Activated naive CD4-positive, alpha-beta T cell treated with Interleukin-2 at 50 U/mL for 16 hours (primary cell): Measurements from ENCODE around the gene RAPGEF2.
A peak's percentile ranks its signal among the peaks of the same experiment; 100 is the strongest.

Experiments used
- DNase-seq: peaks from one replicate; pipeline ENCODE4 v3.0.0-alpha.2; 2020

The RAPGEF2 gene

GRCh38 chr4:159201168-159201567, 98.3 kb downstream of the RAPGEF2 start:
- DNase-seq: no peak

DNA sequence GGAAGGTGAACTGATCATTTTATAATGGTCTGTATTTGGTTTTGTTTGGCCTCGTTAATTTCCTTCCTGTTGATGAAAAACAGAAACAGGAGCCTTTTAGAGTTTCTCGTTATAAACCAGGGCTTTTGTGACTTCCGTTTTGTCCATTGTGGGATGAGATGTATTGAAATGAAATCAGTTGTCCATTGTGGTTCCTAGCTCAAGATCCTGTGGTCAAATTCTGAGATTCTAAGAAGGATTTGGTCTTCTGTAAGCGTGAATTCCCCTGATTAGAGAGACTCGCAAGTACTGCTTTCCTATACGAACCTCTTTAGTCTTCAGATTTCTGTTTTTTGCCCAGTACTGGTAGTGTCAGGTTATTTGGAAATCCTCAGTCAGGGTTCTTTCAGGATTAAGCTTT, 101.7 kb downstream of the RAPGEF2 start:
- no peak for DNase-seq

GRCh38 chr4:159205466-159205865, 102.6 kb downstream of the RAPGEF2 start:
- no peak for DNase-seq

DNA sequence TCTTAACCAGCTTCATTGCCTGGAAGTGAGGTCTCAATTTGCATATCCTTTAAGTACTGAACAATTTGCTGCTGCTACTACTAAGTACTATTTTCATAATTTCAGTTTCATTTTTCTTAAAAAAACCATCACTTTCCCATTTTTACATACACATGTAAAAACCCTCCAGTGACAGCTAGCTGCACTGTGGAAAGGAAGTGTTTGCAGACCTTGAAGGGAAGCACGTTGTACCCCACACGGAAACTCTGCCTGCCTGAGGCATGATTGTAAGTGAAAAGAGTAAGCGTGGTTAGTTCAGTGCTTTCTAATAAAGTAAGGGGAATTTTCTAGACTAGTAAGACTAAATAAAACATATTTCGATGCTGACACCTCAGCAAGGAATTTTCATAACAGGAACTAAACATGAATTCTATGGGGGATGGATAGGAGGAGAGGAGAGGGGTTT, 103.6 kb downstream of the RAPGEF2 start:
- DNase-seq: peak; percentile 50

DNA sequence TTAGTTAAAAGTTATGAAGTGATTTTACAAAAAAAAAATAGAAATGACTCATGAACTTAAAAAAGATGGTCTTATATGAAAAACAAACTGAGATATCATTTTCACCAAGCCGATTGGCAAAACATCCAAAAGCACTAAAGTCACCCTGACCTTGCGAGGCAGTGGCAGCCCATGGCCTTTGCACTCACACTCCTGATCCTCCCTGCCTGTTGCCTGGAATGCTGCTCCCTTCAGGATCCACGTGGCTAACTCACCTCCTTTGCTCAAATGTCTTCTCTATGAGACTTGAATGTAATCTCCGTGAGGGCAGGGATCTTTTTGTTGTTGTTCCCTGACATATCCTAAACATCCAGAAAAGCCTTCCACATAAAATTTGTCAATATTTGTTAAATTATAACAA, 106.4 kb downstream of the RAPGEF2 start:
- DNase-seq: no peak

DNA sequence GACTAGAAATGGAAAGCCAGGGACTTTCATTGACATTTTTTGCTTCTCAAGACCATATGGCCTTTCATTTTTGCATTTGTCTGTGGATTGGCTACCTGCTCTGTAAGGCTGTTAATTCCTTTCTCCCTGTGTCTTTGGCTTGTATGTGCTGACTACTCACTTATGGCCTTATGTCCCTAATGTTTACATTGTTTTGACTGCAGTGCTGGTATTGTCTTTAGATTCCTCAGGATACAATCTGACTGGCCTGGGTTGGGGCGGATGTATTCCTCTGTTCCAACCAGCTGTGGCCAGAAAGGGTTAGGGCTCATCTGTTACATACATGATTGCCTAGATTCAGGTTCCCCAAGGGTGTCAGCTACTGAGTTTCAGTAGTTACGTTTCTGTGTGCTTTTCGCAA, 108.1 kb downstream of the RAPGEF2 start:
- no peak for DNase-seq

DNA sequence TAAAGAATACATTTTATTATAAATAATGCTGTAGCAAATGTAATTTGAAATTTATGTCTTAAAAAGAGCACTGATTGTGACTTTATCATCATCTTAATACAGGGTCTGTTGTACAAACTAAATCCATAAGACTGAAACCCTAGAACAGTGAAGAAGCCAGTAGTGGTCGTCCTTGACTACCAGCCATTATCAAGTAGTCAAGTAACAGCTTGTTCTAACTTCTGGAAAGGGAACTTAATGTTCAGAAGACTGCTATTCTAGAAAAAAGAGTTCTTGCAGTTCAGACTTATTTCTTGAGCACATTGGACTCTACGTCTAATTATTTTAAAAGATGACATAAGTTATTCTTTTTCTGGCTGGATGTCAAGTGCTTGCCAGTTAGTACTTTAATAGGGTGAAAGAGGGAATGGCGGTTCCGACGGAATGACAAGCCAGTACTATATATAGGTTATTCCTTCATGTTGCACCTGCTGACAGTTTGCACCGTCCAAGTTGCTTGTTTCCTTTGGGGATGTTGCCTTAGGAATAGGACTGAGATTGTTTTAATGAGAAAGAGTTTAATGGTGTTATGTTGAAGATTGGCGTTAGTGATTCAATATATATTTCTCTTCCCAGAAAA, 109.9 kb downstream of the RAPGEF2 start:
- DNase-seq: no peak

DNA sequence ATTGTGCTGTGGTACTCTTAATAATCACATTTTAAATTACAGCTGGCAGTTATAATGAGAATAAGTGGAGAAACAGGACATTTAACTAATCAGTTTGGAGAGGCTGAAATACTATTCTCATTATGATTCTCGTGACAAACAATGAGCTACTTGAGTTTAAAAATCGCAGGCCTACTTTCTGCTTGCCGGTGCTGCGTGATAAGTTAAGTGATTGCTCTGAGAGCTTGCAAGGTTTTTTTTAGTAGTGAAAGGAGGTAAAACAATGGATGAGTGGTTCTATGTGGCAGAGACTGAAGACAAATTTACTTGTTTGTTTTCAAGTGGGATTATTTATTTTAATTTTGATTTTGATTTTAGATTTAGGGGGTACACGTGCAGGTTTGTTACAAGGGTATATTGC, 114.0 kb downstream of the RAPGEF2 start:
- no peak for DNase-seq

DNA sequence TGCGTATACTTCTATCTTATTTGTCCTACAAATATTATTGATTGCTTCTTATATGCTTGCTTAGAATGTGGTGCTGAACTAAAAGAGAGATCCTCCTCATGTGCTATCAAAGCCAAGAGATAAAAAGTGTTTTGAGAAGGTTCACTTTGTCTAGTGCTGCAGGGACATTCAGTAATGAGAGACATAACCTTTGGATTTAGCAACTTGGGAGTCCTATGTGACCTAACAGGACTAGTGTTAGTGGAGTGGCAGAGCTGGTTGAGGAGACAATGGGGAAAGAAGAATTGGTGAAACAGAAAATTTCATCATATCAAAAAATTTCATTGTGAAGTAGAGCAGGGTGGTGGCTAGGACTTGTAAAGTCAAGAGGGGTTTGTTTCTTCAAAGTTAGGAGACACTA, 117.0 kb downstream of the RAPGEF2 start:
- DNase-seq: no peak

DNA sequence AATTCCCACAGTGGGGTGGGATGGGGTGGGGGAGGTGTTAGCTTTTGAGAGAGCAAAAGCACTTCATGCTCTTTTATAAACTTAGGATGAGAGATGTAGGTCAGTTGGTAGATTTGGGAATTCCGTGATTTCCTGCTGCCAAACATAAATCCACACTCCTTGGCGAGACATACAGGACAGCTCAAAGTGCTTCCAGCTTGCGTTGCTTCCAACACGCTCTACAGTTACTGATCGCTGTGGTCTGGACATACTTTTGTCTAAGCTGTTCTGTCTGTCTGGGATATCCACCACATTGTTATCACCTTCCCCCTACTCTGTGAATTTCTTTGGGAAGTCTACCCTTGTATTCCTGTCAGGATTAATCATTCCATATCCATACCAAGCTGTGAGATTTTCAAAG, 117.5 kb downstream of the RAPGEF2 start:
- DNase-seq: no peak

- no peak for DNase-seq
These were observed 118.4 kb downstream of the RAPGEF2 start for GRCh38 chr4:159221280-159221679.

GRCh38 chr4:159222043-159222552, 119.2 kb downstream of the RAPGEF2 start:
- DNase-seq: no peak

- DNase-seq: no peak
These were observed 121.5 kb downstream of the RAPGEF2 start for GRCh38 chr4:159224408-159224807.

GRCh38 chr4:159227378-159227777, 124.5 kb downstream of the RAPGEF2 start:
- DNase-seq: no peak

GRCh38 chr4:159227984-159228383, 125.1 kb downstream of the RAPGEF2 start:
- no peak for DNase-seq

- no peak for DNase-seq
These were observed 126.3 kb downstream of the RAPGEF2 start for GRCh38 chr4:159229164-159229563.

- DNase-seq: no peak
These were observed 129.7 kb downstream of the RAPGEF2 start for GRCh38 chr4:159232465-159233106.

DNA sequence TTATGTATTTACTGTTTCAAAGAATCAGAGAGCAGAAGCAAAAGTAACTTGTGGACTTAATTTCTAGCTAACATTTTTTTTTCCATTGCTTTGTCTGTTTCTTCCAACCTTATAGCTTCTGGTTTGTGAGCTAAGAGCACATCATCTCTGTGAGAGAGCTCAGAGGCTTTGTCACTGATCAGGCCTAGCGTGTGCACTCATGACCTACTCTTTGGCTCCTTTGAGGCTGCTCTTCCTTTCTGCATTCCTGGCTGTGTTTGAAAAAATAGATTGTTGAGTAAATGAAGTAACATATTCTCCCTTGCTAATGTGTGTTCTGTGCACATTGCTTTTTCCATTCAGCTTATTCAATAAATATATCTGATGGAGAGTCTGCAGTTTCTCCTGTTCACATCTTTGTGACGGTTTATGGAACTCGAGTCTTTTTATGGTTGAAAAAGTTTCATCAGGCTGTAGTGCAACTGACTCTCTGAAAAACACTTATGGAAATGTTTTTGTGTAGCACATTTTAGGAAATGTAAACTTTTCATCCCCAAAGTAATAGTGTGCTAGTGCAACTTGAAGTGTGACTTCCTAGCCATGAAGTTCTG, 133.0 kb downstream of the RAPGEF2 start:
- DNase-seq: no peak

DNA sequence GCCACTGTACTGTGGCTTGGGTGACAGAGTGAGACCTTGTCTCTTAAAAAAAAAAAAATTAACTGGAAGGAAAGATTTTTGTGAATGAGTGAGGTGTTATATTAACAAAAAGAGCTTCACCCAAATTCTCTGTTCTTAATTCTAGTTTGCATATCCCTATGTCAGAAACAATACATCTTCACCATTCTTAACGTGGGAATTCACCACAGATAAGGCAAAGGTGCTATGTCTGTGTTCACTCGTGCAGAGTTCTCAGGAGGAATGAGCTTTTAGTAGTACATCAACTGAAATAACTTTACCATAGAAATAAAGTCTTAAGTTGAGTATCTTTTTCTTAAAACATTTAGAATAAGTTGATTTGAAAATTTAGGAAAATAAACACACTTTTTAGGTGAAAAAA, 135.1 kb downstream of the RAPGEF2 start:
- DNase-seq: no peak

DNA sequence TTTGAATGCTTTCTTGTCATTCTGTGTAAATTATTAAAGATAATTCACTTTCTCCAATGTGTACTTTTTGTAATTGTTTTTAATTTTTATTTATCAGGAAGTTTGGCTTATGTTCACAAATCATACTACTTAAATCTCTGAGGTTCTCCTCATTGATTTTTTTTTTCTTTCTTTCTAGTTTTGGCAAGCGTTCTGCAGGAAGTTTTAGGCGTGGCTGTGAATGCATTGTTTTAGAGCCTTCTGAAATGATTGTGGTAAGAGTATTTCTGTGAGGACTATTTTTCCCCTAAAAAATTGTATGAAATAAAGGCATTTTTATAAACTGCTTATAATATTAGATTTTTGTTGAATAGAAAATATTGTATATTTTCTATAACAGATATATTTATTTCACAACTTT, 135.8 kb downstream of the RAPGEF2 start:
- DNase-seq: no peak

- DNase-seq: no peak
These were observed 136.8 kb downstream of the RAPGEF2 start for GRCh38 chr4:159239629-159240028.

GRCh38 chr4:159240046-159240445, 137.2 kb downstream of the RAPGEF2 start:
- no peak for DNase-seq

DNA sequence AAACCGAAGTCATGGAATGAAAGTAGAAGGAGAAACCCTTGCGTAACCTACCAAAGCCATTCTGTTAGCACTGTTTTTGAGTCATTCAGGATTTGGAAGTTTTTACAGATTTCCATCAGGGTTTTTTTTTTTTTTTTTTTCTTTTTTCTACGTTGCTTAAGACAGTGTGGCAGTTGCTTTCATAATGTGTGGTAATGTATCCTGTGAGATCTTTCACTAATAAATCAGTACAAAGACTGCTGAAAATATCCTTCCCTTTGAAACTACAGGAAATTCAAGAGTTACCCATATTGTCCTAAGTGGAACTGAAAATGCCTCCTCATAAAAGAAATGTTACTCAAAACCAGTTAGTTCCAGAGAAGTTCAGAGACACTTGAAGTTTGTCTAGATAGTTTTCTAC, 137.8 kb downstream of the RAPGEF2 start:
- DNase-seq: no peak

DNA sequence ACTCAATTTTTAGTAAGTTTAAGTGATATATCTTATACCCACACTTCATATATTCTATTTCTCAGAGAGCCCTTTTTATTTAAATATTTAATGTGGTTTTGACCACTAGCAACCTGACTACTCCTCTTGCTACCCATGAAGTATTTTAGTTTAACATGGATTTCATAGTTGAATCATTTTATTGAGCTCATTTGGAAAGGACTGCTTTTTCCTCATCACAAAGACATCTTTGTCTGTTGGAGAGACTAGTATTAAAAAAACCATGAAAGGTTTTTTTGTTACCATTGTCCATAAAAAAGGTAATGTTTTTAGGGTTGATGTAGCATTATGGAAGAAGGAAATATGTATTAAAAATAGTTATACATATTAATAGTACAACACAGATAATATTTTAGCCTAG, 139.5 kb downstream of the RAPGEF2 start:
- no peak for DNase-seq
